NCI-H2081 treated with DMSO at 0.1 percent for 48 hours (cell line): ENCODE results near the gene FNDC5.

Source experiments
- DNase-seq: peaks from one replicate; lab custom pipeline; 2025; lab: John Stamatoyannopoulos, UW

The FNDC5 gene

GRCh38 chr1:32884032-32884372 is 13.3 kb upstream of the FNDC5 start:
- DNase-seq: no peak

- DNase-seq: no peak
These were observed 12.8 kb upstream of the FNDC5 start for GRCh38 chr1:32883338-32884031.

GRCh38 chr1:32881871-32882850 is 11.4 kb upstream of the FNDC5 start:
- DNase-seq: no peak

GRCh38 chr1:32881291-32881690 is 10.6 kb upstream of the FNDC5 start:
- no peak for DNase-seq

- DNase-seq: no peak
These were observed 7.9 kb upstream of the FNDC5 start for GRCh38 chr1:32878637-32879041.

- no peak for DNase-seq
These were observed 7.5 kb upstream of the FNDC5 start for GRCh38 chr1:32878183-32878582.

- no peak for DNase-seq
These were observed 6.7 kb upstream of the FNDC5 start for GRCh38 chr1:32877211-32878110.

- DNase-seq: no peak
These were observed 5.9 kb upstream of the FNDC5 start for GRCh38 chr1:32876341-32877210.

GRCh38 chr1:32874860-32875752 is 4.4 kb upstream of the FNDC5 start:
- no peak for DNase-seq

- no peak for DNase-seq
These were observed 2.8 kb upstream of the FNDC5 start for GRCh38 chr1:32873484-32873883.

GRCh38 chr1:32872192-32872460 is 1.4 kb upstream of the FNDC5 start:
- no peak for DNase-seq

GRCh38 chr1:32871364-32872191 is 866 bp upstream of the FNDC5 start:
- DNase-seq: no peak

GRCh38 chr1:32869923-32870614 is 643 bp downstream of the FNDC5 start:
- no peak for DNase-seq

- no peak for DNase-seq
These were observed 1.8 kb downstream of the FNDC5 start for GRCh38 chr1:32868806-32869455.

- no peak for DNase-seq
These were observed 2.6 kb downstream of the FNDC5 start for GRCh38 chr1:32868085-32868484.

- no peak for DNase-seq
These were observed 3.0 kb downstream of the FNDC5 start for GRCh38 chr1:32867671-32868070.

- DNase-seq: no peak
These were observed 3.6 kb downstream of the FNDC5 start for GRCh38 chr1:32867151-32867550.

- no peak for DNase-seq
These were observed 4.9 kb downstream of the FNDC5 start for GRCh38 chr1:32865639-32866405.
